ENCODE measurements around the gene UTS2B. TPM values are rescaled to one million over a fixed set of nuclear protein-coding genes. Genes with fewer than 3 reads are reported as not detected.
"Not testable (repeated sequence)": the region's sequence is repeated elsewhere in the genome, so short reads cannot be mapped to it uniquely, and the experiment has no call there.

Gene UTS2B
- polyA plus RNA-seq, 1 donor from 2014 or later = 0.46 TPM

- H3K4me2 ChIP-seq (ENCODE audit: low read length) = no peak overlapping the region
These were observed 77.1 kb downstream of the UTS2B start for GRCh38 chr3:191253089-191253799.

GRCh38 chr3:191246630-191247029 lies 83.7 kb downstream of the UTS2B start:
- H3K4me2 ChIP-seq (ENCODE audit: low read length) = no peak overlapping the region
- no peaks in the 10 kb centered on the region for H3F3A ChIP-seq (ENCODE audit: insufficient read depth, low read length, poor library complexity, severe bottlenecking)
- no peaks in the 10 kb centered on the region for H3K36me3 ChIP-seq (ENCODE audit: insufficient read depth, low read length)
- H3K9me3 ChIP-seq (ENCODE audit: low read length) = no peaks in the 10 kb centered on the region
- no peaks in the 10 kb centered on the region for H3K79me2 ChIP-seq (replicated peaks; ENCODE audit: insufficient read depth, low read length)
- no peak overlapping the region for H3K27ac ChIP-seq (ENCODE audit: low read length)
- H4K20me1 ChIP-seq (ENCODE audit: insufficient read depth) = no peaks in the 10 kb centered on the region
- H2AFZ ChIP-seq (ENCODE audit: low read depth, low read length) = no peak overlapping the region
- no peak overlapping the region for H3K4me3 ChIP-seq (ENCODE audit: low read length)
- no peak for TF ChIP-seq CTCF (IDR thresholded peaks at IDR 0.05; ENCODE audit: poor library complexity, severe bottlenecking)
- TF ChIP-seq POLR2AphosphoS5 (IDR thresholded peaks at IDR 0.05) = no peak
- TF ChIP-seq REST (IDR thresholded peaks at IDR 0.05; ENCODE audit: borderline replicate concordance) = no peak
- no peak for TF ChIP-seq EP300 (conservative IDR thresholded peaks at IDR 0.05; ENCODE audit: poor library complexity, severe bottlenecking)
- TF ChIP-seq EZH2 (IDR thresholded peaks at IDR 0.05; ENCODE audit: borderline replicate concordance, insufficient read depth, low read length, poor library complexity, severe bottlenecking) = no peak
- no peak for TF ChIP-seq SMC3 (conservative IDR thresholded peaks at IDR 0.05; ENCODE audit: poor library complexity)
- no peak for TF ChIP-seq MXI1 (conservative IDR thresholded peaks at IDR 0.05; ENCODE audit: poor library complexity, severe bottlenecking)
- no peaks in the 10 kb centered on the region for H3K27me3 ChIP-seq (ENCODE audit: insufficient read depth, low read depth, low read length)
- H3K9ac ChIP-seq (ENCODE audit: low read length) = no peak overlapping the region
- H3K9me2 ChIP-seq (ENCODE audit: insufficient read depth, low read length) = no peaks in the 10 kb centered on the region

More at GRCh38 chr3:191253089-191253799, 77.1 kb downstream of the UTS2B start:
- Histone ChIP-seq H3K9me3 (ENCODE audit: low read length) (no peaks in the 10 kb centered on the region), H3K4me3 (ENCODE audit: low read length) (no peak overlapping the region), H3K79me2 (replicated peaks; ENCODE audit: insufficient read depth, low read length) (no peaks in the 10 kb centered on the region), H3K27me3 (ENCODE audit: insufficient read depth, low read depth, low read length) (no peaks in the 10 kb centered on the region), H3F3A (ENCODE audit: insufficient read depth, low read length, poor library complexity, severe bottlenecking) (no peaks in the 10 kb centered on the region), H3K9ac (ENCODE audit: low read length) (no peak overlapping the region), H3K27ac (ENCODE audit: low read length) (no peak overlapping the region), H3K36me3 (ENCODE audit: insufficient read depth, low read length) (no peaks in the 10 kb centered on the region), H2AFZ (ENCODE audit: low read depth, low read length) (no peak overlapping the region), H4K20me1 (ENCODE audit: insufficient read depth) (no peaks in the 10 kb centered on the region), H3K9me2 (ENCODE audit: insufficient read depth, low read length) (no peaks in the 10 kb centered on the region)
- no peak for TF ChIP-seq EP300 (conservative IDR thresholded peaks at IDR 0.05; ENCODE audit: poor library complexity, severe bottlenecking)
- no peak for TF ChIP-seq EZH2 (IDR thresholded peaks at IDR 0.05; ENCODE audit: borderline replicate concordance, insufficient read depth, low read length, poor library complexity, severe bottlenecking)

GRCh38 chr3:191246034-191246433 lies 84.3 kb downstream of the UTS2B start:
- H4K20me1 ChIP-seq (ENCODE audit: insufficient read depth); H3K9me3 ChIP-seq (ENCODE audit: low read length); H3K27ac ChIP-seq (ENCODE audit: low read length); H3F3A ChIP-seq (ENCODE audit: insufficient read depth, low read length, poor library complexity, severe bottlenecking); H3K4me3 ChIP-seq (ENCODE audit: low read length); H3K4me2 ChIP-seq (ENCODE audit: low read length); H3K9ac ChIP-seq (ENCODE audit: low read length); H3K9me2 ChIP-seq (ENCODE audit: insufficient read depth, low read length); H2AFZ ChIP-seq (ENCODE audit: low read depth, low read length); H3K79me2 ChIP-seq (replicated peaks; ENCODE audit: insufficient read depth, low read length); H3K36me3 ChIP-seq (ENCODE audit: insufficient read depth, low read length); H3K27me3 ChIP-seq (ENCODE audit: insufficient read depth, low read depth, low read length): not testable (repeated sequence)

All from neural cell (in vitro differentiated cells).